HCT116 (cell line): ENCODE data around the gene GABPB2. TPM values are rescaled to one million over a fixed set of nuclear protein-coding genes. Genes with fewer than 3 reads are reported as not detected.

ENCODE experiments used
- ATAC-seq: fragments of 200-7000 bp; cut with Tn5 transposase; 2 replicates; pipeline ENCODE4 v1.9.1; 2020; ENCODE audit warnings: mild to moderate bottlenecking, moderate library complexity
- BruUV-seq: library from RNA; stranded (reverse); fragments of 400-500 nt; replicated peaks from 2 replicates; lab custom pipeline; 2021; lab: Mats Ljungman, UMichigan
- CTCF ChIA-PET: fragments of 300-600 bp; sonication (Branson Sonifier 250); formaldehyde crosslinking; loops from one replicate; lab custom pipeline; 2021; ENCODE audit warnings: antibody characterized with exemption; lab: Charles Lee
- POLR2A ChIA-PET: fragments of 300-600, 350-600 bp; sonication (Branson Sonifier 250); formaldehyde crosslinking; loops from one replicate; lab custom pipeline; 2021; ENCODE audit warnings: antibody characterized with exemption; lab: Charles Lee
- RAD21 ChIA-PET, 2 experiments: fragments of 300-600 bp; sonication (Branson Sonifier 250); formaldehyde crosslinking; loops; one replicate each; lab custom pipeline; 2023; ENCODE audit warnings: low total read pairs in 2 of 2; ENCODE audit not compliant: uncharacterized antibody in 2 of 2, unreplicated experiment in 2 of 2, low non-redundant PET in 1 of 2; lab: Charles Lee
- DNase-seq: peaks from one replicate; pipeline ENCODE4 v3.0.0-alpha.2; 2010; ENCODE audit warnings: low read depth, low spot score
- H2AFZ ChIP-seq: fragments of 200-600 bp; shearing (Covaris generic), sonication (generic); 2 replicates; pipeline ENCODE4 v1.6.1; 2017; ENCODE audit warnings: low read depth, mixed run types, mixed read lengths, antibody characterized with exemption, low read length; ENCODE audit not compliant: poor library complexity, severe bottlenecking
- H3K27ac ChIP-seq: 2 replicates; pipeline ENCODE4 v1.5.1; 2012; ENCODE audit warnings: low read depth, low read length
- H3K27me3 ChIP-seq: fragments of 200-600 bp; sonication (generic); 2 replicates; pipeline ENCODE4 v1.6.1; 2016; ENCODE audit warnings: mixed run types, low read length, mixed read lengths; ENCODE audit not compliant: insufficient read depth
- H3K36me3 ChIP-seq, 2 experiments: fragments of 200-500 bp in 1 of 2; fragments of 200-600 bp in 1 of 2; sonication (Bioruptor generic) in 1 of 2; sonication (generic) in 1 of 2; 2 replicates each; pipeline versions ENCODE4 v1.5.1 to v1.6.1; 2014 to 2016; ENCODE audit warnings: low read length in 2 of 2, inconsistent platforms in 1 of 2, mixed read lengths in 1 of 2, mixed run types in 1 of 2; ENCODE audit not compliant: insufficient read depth in 2 of 2, control insufficient read depth in 1 of 2
- H3K4me1 ChIP-seq, 2 experiments: fragments of 200-600 bp in 1 of 2; sonication (generic) in 1 of 2; 2 replicates each; pipeline versions ENCODE4 v1.5.1 to v1.6.1; 2012 to 2017; ENCODE audit warnings: low read length in 2 of 2, inconsistent platforms in 1 of 2, mild to moderate bottlenecking in 1 of 2, mixed read lengths in 1 of 2, mixed run types in 1 of 2, moderate library complexity in 1 of 2; ENCODE audit not compliant: insufficient read depth in 2 of 2, control insufficient read depth in 1 of 2
- H3K4me2 ChIP-seq: fragments of 200-600 bp; sonication (generic); 2 replicates; pipeline ENCODE4 v1.6.1; 2017; ENCODE audit warnings: mixed run types, low read length, mixed read lengths
- H3K4me3 ChIP-seq, 2 experiments: fragments of 200-600 bp in 1 of 2; sonication (generic) in 1 of 2; replicated peaks in 1 of 2; 2 replicates each; pipeline ENCODE4 v1.5.1; 2011 to 2016; ENCODE audit warnings: low read length in 2 of 2, control low read depth in 1 of 2, low read depth in 1 of 2, mild to moderate bottlenecking in 1 of 2, mixed read lengths in 1 of 2, mixed run types in 1 of 2
- H3K79me2 ChIP-seq: fragments of 200-600 bp; sonication (generic); 2 replicates; pipeline ENCODE4 v1.6.1; 2017; ENCODE audit warnings: mild to moderate bottlenecking, mixed run types, low read length, moderate library complexity, mixed read lengths; ENCODE audit not compliant: insufficient read depth
- H3K9ac ChIP-seq: fragments of 200-600 bp; sonication (generic); 2 replicates; pipeline ENCODE4 v1.6.1; 2016; ENCODE audit warnings: low read length, mixed read lengths
- H3K9me2 ChIP-seq: fragments of 200-600 bp; sonication (generic), shearing (Covaris generic); 2 replicates; pipeline ENCODE4 v1.6.1; 2017; ENCODE audit warnings: mixed run types, mild to moderate bottlenecking, moderate library complexity; ENCODE audit not compliant: insufficient read depth
- H3K9me3 ChIP-seq, 2 experiments: fragments of 200-500 bp in 1 of 2; fragments of 200-600 bp in 1 of 2; sonication (Bioruptor generic) in 1 of 2; sonication (generic) in 1 of 2; 2 replicates each; pipeline ENCODE4 v1.6.1; 2014 to 2017; ENCODE audit warnings: low read length in 2 of 2, mixed read lengths in 2 of 2, inconsistent platforms in 1 of 2, low read depth in 1 of 2, mild to moderate bottlenecking in 1 of 2, mixed run types in 1 of 2, moderate library complexity in 1 of 2; ENCODE audit not compliant: control insufficient read depth in 1 of 2, insufficient read depth in 1 of 2
- H4K20me1 ChIP-seq: fragments of 200-600 bp; sonication (generic), shearing (Covaris generic); 2 replicates; pipeline ENCODE4 v1.6.1; 2017; ENCODE audit warnings: mixed run types, mild to moderate bottlenecking, moderate library complexity; ENCODE audit not compliant: insufficient read depth
- CBX3 ChIP-seq: IDR thresholded peaks from 2 replicates; pipeline ENCODE4 v1.6.1; 2012; ENCODE audit warnings: low read depth
- EGR1 ChIP-seq: IDR thresholded peaks from 2 replicates; pipeline ENCODE4 v1.6.1; 2012; ENCODE audit warnings: low read depth
- EZH2 ChIP-seq: fragments of 200-600 bp; sonication (generic); IDR thresholded peaks from 2 replicates; pipeline ENCODE4 v1.6.1; 2017; ENCODE audit warnings: antibody characterized with exemption, mixed run types
- EZH2phosphoT487 ChIP-seq: fragments of 200-600 bp; IDR thresholded peaks from 2 replicates; pipeline ENCODE4 v1.6.1; 2018; ENCODE audit warnings: antibody characterized with exemption, borderline replicate concordance
- FOSL1 ChIP-seq: IDR thresholded peaks from 2 replicates; pipeline ENCODE4 v1.6.1; 2012; ENCODE audit warnings: low read depth
- JUND ChIP-seq: IDR thresholded peaks from 2 replicates; pipeline ENCODE4 v1.6.1; 2012
- POLR2A ChIP-seq: IDR thresholded peaks from 2 replicates; pipeline ENCODE4 v1.7.0; 2011; ENCODE audit warnings: borderline replicate concordance; ENCODE audit not compliant: insufficient read depth, insufficient read length; ENCODE audit errors: extremely low read depth
- POLR2AphosphoS5 ChIP-seq: IDR thresholded peaks from 2 replicates; pipeline ENCODE4 v1.6.1; 2011; ENCODE audit warnings: mild to moderate bottlenecking, low read depth, low read length, moderate library complexity
- SIN3A ChIP-seq: IDR thresholded peaks from 2 replicates; pipeline ENCODE4 v1.6.1; 2012; ENCODE audit warnings: low read depth
- TCF7L2 ChIP-seq: IDR thresholded peaks from 2 replicates; pipeline ENCODE4 v1.7.0; 2011; ENCODE audit warnings: borderline replicate concordance, inconsistent platforms; ENCODE audit not compliant: insufficient read depth, insufficient read length; ENCODE audit errors: extremely low read depth
- ZFX ChIP-seq: fragments of 450-650 bp; IDR thresholded peaks from 2 replicates; pipeline ENCODE4 v1.6.1; 2017
- ZNF274 ChIP-seq: fragments of 200-500 bp; sonication (Bioruptor generic); IDR thresholded peaks from 2 replicates; pipeline ENCODE4 v1.6.1; 2014; ENCODE audit warnings: mild to moderate bottlenecking, low read depth, low read length, inconsistent platforms
- intact Hi-C: fragments of 100-400 bp; cut with micrococcal nuclease; formaldehyde crosslinking; loops from 2 replicates; pipeline ENCODE4 v1.10.0; 2022
- total RNA-seq: library from RNA; stranded (reverse); gene quantifications from one replicate; pipeline ENCODE4 v1.2.1, GENCODE V29; 2021; ENCODE audit not compliant: unreplicated experiment

The GABPB2 gene
- total RNA-seq, 1 experiment from 2014 or later, result 7.7 TPM

GRCh38 chr1:151131701-151132334 lies 61.3 kb downstream of the GABPB2 start:
- RAD21 ChIA-PET, result no interaction called here
- no peak for DNase-seq
- no peak overlapping the region for H3K27ac ChIP-seq
- no TSS peak for BruUV-seq
- no peak for ATAC-seq
- TF ChIP-seq ZNF274 (no peak), ZFX (no peak), TCF7L2 (no peak), FOSL1 (no peak), JUND (no peak), CBX3 (no peak), EZH2 (no peak), EZH2phosphoT487 (no peak), SIN3A (no peak)
- TF ChIP-seq, all 23 proteins: peak for 0
- no peaks in the 10 kb centered on the region for H4K20me1 ChIP-seq
- no peak overlapping the region for H2AFZ ChIP-seq
- POLR2A ChIA-PET, result no interaction called here
- H3K4me1 ChIP-seq, result no peaks in the 10 kb centered on the region
- no peaks in the 10 kb centered on the region for H3K9me3 ChIP-seq
- H3K27me3 ChIP-seq, result no peaks in the 10 kb centered on the region
- CTCF ChIA-PET, result no interaction called here
- no peaks in the 10 kb centered on the region for H3K36me3 ChIP-seq
- no peaks in the 10 kb centered on the region for H3K79me2 ChIP-seq
- H3K4me2 ChIP-seq, result no peak overlapping the region
- no peaks in the 10 kb centered on the region for H3K9me2 ChIP-seq
- no peak overlapping the region for H3K9ac ChIP-seq
- intact Hi-C loops, result no loop called here
- no peak overlapping the region for H3K4me3 ChIP-seq

- DNase-seq, result no peak
- Histone ChIP-seq H3K79me2 (no peaks in the 10 kb centered on the region), H3K9ac (no peak overlapping the region), H3K27me3 (no peaks in the 10 kb centered on the region), H3K9me2 (no peaks in the 10 kb centered on the region), H3K9me3 (no peaks in the 10 kb centered on the region), H2AFZ (no peak overlapping the region), H3K27ac (no peak overlapping the region), H4K20me1 (no peaks in the 10 kb centered on the region), H3K36me3 (no peaks in the 10 kb centered on the region), H3K4me3 (no peak overlapping the region), H3K4me1 (no peaks in the 10 kb centered on the region), H3K4me2 (no peak overlapping the region)
- ChIA-PET POLR2A (no interaction called here), RAD21 (no interaction called here), CTCF (no interaction called here)
- BruUV-seq, result no TSS peak
- intact Hi-C loops, result no loop called here
- no peak for TF ChIP-seq POLR2AphosphoS5
- TF ChIP-seq EGR1, result no peak
- no peak for TF ChIP-seq POLR2A
- no peak for TF ChIP-seq ZNF274
- no peak for ATAC-seq
These were observed 61.9 kb downstream of the GABPB2 start for GRCh38 chr1:151132335-151133017.
